IPS DF 4.7 (cell line): ENCODE results near the gene BRD7.

Source experiments
- DNase-seq: peaks from one replicate; pipeline ENCODE4 v3.0.0-alpha.2; 2013; ENCODE audit warnings: low spot score; ENCODE audit errors: extremely low read depth

Gene BRD7

DNA sequence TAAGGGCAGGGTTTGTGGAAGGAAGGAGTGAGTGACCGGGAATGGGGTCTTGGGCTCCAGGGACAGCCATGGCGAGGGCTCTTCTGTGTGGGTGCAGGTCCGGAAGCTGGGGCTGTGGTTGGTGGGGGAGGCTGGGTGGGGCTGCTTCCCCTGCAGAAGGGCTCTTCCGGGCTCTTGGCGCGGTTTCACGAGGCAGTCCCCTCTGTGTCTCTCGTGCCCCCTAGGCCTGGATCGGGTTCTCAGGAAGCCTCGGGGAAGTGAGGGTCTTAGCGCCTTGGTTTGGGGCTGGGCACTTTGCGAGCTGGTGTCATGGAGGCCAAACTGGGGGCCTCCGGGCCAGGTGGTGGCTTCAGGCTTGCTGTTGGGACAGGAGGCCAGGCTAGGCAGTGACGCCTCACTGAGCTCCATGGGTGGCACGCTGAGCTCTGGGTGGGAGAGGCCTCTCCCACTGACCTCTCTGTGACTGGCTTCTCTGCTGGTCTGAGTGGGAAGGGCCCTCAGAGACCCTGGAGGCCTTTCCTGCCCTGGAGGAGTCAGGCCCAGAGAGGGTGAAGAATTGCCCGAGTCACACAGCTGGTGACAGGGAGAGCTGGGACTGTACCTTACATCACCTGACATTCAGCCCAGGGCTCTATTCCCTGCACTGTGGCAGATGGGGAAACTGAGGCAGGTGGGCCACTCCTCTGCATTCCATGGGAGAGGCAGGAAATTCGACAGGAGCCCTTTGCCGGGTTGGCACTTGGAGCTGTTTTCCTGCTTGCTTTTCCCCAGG, 94.3 kb downstream of the BRD7 start:
- no peak for DNase-seq

DNA sequence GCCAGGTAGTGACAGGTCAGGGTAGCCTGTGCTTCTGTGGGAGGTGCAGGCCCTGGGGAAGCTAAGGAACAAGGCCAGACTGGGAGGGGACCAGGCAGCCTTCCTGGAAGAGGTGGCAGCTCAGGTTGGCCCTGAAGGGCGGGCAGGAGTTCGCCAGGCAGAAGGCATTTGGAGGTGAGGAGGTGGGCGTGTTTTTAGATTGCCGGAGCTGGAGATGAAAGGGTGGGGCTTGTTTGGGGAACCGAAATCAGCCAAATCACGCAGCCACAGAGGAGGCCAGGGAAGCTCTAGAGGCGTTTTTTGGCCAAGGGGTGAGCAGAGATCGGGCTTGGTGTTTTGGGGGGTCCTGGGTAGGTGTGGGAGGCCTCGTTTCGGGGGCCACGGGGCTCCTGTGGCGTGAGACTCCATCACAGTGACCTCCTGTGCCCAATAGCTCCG, 94.9 kb downstream of the BRD7 start:
- no peak for DNase-seq

GRCh38 chr16:50273382-50273690, 95.5 kb downstream of the BRD7 start:
- no peak for DNase-seq

- no peak for DNase-seq
Observed at GRCh38 chr16:50272687-50273381, 96.0 kb downstream of the BRD7 start.

DNA sequence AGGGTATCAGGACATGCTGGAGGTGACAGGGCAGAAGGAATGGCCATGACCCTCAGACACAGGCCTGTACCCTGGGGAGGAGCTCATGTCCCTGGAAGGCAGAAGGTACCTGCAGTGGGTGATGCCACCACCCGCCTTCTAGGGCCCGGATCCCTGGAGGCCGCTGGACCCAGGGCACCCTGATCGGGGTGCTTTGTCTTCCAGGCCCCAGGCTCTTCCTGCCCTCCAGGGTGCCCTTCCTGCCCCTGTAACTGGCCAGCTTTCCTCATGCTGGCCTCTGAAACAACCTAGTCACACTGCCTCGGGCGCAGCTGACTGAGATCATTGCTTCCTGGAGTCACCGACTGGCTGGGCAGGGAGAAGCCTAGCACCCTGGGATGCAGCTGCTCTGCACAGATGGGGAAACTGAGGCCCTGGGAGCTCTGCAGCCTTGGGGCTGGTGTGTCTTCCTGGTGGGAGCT, 96.6 kb downstream of the BRD7 start:
- no peak for DNase-seq

- DNase-seq = no peak
Observed at GRCh38 chr16:50271148-50272041, 97.4 kb downstream of the BRD7 start.

DNA sequence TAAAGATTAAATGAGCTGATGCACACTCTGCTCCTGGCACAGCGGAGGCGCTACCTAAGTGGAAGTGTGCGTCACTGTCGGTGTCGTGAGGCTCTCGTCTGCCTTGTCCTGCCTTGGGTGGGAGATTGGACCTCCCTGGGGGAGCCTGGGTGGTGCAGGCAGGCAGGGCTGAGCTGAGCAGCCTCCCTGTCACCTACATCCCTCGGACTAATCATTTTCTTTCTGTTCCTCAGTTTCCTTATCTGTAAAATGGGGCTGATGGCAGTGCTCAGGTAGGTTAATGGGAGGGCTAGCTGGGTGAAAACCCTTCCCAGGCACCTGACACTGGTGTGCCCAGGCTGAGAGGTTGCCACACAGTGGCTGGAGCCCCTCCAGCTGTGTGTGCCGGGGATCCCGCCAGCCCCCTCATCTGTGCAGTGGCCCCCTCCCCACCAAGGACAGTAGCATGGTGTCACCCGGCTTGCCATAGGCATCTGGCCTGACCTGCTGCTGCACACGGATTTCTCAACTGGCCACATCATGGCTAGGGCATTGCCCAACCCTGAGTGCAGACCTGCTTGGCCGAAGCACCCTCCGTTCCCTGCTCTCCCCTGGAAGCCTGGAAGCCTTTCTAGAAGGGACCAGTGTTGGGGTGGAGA, 98.2 kb downstream of the BRD7 start:
- DNase-seq = no peak

- DNase-seq = no peak
Observed at GRCh38 chr16:50269769-50270509, 98.8 kb downstream of the BRD7 start.

DNA sequence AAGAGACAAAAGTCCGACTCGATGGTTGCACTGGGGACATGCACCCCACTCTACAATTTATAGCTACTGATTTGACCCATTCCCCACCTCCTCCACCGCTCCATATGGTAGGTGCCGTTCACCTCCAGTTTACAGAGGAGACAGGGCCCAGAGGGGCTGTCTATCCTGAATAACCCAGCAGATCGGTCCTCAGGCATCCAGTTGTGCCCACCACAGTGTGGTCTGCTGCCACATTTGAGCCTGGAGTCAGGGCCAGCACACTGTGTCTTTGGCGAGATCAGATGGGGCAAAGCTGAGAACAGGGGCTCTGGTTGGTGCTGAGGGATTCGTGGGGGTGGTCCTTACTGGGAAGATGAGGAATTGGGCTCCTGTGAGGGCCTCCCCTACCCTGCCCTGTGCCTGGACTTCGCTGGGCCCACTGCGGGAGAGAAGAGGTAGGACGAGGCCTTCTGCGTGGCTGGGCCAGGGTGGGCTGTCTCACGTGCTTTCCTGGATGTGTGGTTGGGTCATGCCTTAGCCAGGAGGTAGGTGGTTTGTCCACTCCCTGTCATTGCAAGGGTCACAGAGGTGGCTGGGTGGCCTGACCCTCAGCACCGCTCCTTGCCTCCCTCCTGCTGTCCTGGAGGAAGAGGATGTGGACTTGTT, 99.6 kb downstream of the BRD7 start:
- no peak for DNase-seq

DNA sequence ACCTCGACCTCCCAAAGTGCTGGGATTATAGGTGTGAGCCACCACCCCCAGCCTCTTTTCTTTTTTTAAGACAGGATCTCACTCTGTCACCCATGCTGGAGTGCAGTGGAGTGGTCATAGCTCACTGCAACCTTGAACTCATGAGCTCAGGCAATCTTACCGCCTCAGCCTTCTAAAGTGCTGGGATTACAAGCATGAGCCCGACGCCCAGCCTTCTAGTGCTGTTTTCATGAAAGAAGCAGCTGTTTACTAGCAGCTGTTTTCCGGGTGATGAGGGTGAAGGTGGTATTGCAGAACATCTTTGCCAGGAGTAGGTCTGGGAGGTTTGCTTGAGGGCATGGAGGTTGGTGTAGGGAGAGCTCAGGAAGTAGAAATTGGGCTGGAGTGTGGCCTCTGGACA, 100.4 kb downstream of the BRD7 start:
- no peak for DNase-seq

GRCh38 chr16:50267651-50268050, 101.1 kb downstream of the BRD7 start:
- no peak for DNase-seq

DNA sequence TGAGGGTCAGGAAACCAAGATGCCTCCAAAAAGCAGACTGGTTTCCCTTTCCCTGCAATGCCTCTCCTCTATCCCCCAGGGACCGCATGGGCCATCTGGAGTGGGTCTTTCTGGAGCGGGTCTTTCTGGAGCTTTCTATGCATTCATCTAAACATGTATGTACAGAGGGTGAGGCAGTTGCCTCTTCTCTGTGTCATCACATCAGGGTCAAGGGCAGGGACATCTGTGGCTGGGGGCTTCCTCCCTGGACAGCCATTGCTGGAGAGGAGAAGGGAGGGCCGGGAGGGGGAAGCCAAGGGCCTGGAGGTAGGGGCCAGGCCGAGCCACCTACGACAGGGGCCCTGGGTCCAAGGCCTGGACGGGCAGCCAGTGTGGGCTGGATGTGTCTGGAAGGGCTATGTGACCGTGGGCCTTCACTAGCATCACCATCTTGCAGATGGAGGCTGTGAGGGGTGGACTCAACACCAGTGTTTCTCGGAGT, 101.6 kb downstream of the BRD7 start:
- no peak for DNase-seq

- no peak for DNase-seq
Observed at GRCh38 chr16:50266337-50267091, 102.3 kb downstream of the BRD7 start, which contains the start of gene ADCY7. ADCY7 (plus strand) TSS chr16:50266551; CDS start chr16:50288180, 21,629 bp downstream.
